ENCODE data around the gene CLRN2. TPM values are rescaled to one million over a fixed set of nuclear protein-coding genes. Genes with fewer than 3 reads are reported as not detected.
"Not testable (repeated sequence)": the region's sequence is repeated elsewhere in the genome, so short reads cannot be mapped to it uniquely, and the experiment has no call there.

CLRN2 gene
- total RNA-seq, 1 experiment from 2014 or later, result not detected

DNA sequence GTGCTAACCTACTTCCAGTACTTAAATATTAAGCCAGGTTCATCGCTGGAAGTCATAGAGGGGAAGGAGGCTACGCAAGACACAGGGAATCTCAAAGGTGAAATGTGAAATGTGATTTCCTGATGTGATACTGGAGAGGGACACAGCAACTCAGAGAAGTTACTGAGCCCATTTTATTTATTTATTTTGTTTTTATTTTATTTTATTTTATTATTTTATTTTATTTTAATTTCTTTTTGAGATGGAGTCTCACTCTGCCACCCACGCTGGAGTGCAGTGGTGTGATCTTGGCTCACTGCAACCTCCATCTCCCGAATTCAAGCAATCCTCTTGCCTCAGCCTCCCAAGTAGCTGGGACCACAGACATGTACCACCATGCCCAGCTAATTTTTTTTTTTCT, 19.7 kb downstream of the CLRN2 start:
- TF ChIP-seq ZNF138 (CRISPR knock-in tag; conservative IDR thresholded peaks at IDR 0.05), result no peak
- TF ChIP-seq HMGA2 (CRISPR knock-in tag; IDR thresholded peaks at IDR 0.05), result peak; percentile 95
- Mint-ChIP-seq H3K27me3 (ENCODE audit: low read depth) (no peaks in the 10 kb centered on the region), H3K4me1 (no peaks in the 10 kb centered on the region), H3K27ac (no peak overlapping the region), H3K9me3 (peaks cover 11% of the 10 kb centered on the region), H3K36me3 (no peaks in the 10 kb centered on the region), H3K4me3 (no peak overlapping the region)
- POLR2A ChIA-PET, result no interaction called here
- DNase-seq (ENCODE audit: low spot score), result no peak
- CTCF ChIA-PET, result no interaction called here
- ATAC-seq, result no peak

DNA sequence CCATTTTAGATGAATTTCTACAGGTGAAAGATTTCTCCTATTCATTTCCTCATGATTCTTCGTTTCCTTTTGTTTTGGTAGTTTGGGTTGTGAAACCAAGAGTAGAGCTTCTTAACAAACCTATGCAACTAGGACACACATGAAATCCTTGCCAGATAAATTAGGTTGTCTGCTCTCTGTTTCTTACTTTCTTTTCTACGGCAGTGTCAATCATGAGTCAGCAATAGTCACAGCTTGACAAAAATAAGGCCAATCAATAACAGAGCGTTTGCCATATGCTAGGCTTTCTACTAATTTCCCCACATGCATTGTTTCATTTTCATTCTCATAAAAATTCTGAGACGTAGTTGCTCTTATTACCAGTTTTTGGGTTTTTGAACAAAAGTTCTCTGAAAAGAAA, 20.3 kb downstream of the CLRN2 start:
- TF ChIP-seq, protein P1, sequence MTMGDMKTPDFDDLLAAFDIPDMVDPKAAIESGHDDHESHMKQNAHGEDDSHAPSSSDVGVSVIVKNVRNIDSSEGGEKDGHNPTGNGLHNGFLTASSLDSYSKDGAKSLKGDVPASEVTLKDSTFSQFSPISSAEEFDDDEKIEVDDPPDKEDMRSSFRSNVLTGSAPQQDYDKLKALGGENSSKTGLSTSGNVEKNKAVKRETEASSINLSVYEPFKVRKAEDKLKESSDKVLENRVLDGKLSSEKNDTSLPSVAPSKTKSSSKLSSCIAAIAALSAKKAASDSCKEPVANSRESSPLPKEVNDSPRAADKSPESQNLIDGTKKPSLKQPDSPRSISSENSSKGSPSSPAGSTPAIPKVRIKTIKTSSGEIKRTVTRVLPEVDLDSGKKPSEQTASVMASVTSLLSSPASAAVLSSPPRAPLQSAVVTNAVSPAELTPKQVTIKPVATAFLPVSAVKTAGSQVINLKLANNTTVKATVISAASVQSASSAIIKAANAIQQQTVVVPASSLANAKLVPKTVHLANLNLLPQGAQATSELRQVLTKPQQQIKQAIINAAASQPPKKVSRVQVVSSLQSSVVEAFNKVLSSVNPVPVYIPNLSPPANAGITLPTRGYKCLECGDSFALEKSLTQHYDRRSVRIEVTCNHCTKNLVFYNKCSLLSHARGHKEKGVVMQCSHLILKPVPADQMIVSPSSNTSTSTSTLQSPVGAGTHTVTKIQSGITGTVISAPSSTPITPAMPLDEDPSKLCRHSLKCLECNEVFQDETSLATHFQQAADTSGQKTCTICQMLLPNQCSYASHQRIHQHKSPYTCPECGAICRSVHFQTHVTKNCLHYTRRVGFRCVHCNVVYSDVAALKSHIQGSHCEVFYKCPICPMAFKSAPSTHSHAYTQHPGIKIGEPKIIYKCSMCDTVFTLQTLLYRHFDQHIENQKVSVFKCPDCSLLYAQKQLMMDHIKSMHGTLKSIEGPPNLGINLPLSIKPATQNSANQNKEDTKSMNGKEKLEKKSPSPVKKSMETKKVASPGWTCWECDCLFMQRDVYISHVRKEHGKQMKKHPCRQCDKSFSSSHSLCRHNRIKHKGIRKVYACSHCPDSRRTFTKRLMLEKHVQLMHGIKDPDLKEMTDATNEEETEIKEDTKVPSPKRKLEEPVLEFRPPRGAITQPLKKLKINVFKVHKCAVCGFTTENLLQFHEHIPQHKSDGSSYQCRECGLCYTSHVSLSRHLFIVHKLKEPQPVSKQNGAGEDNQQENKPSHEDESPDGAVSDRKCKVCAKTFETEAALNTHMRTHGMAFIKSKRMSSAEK (CRISPR knock-in tag; IDR thresholded peaks at IDR 0.05; ENCODE audit: borderline replicate concordance), result no peak
- TF ChIP-seq RORB (CRISPR knock-in tag; IDR thresholded peaks at IDR 0.05) (no peak), NR1H2 (CRISPR knock-in tag; IDR thresholded peaks at IDR 0.05) (no peak)
- POLR2A ChIA-PET, result no interaction called here
- DNase-seq (ENCODE audit: low spot score) (no peak), ATAC-seq (no peak)
- Mint-ChIP-seq H3K4me3 (no peak overlapping the region), H3K9me3 (peaks cover 11% of the 10 kb centered on the region), H3K4me1 (no peaks in the 10 kb centered on the region), H3K36me3 (no peaks in the 10 kb centered on the region), H3K27me3 (ENCODE audit: low read depth) (no peaks in the 10 kb centered on the region), H3K27ac (no peak overlapping the region)
- CTCF ChIA-PET, result interaction anchor here (0.9 kb wide), 1 partner anchor 25 kb away, joined by 3 read pairs; no protein-coding TSS in a partner anchor

DNA sequence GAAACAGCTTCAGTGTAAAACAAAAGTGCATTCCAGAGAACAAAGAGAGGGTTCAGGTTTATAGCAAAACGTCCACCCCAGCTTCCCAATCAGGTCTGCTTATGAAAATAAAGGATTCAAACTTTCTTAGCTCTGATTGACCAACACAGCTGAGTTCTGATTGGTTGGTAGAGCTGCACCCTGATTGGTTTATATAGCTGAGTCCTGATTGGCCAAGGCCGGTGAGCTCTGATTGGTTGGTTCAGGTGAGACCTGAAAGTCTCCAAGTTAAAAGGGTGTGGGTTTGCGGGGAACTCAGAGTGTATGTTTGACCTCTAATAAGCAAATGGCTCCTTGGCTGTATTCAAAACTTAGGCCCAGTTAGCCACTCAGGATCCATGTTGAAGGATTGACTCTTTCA, 20.9 kb downstream of the CLRN2 start:
- H3K4me1 Mint-ChIP-seq, result no peaks in the 10 kb centered on the region
- H3K36me3 Mint-ChIP-seq, result no peaks in the 10 kb centered on the region
- ATAC-seq, result no peak; the same call in 1 of the 2 replicates
- POLR2A ChIA-PET, result no interaction called here
- no peak overlapping the region for H3K4me3 Mint-ChIP-seq
- H3K27me3 Mint-ChIP-seq (ENCODE audit: low read depth), result no peaks in the 10 kb centered on the region
- CTCF ChIA-PET, result interaction anchor here (0.9 kb wide), 1 partner anchor 25 kb away, joined by 3 read pairs; no protein-coding TSS in a partner anchor
- H3K27ac Mint-ChIP-seq, result no peak overlapping the region
- peaks cover 11% of the 10 kb centered on the region for H3K9me3 Mint-ChIP-seq
- no peak for DNase-seq (ENCODE audit: low spot score)
- peak; percentile 78 for TF ChIP-seq NFYB (CRISPR knock-in tag; conservative IDR thresholded peaks at IDR 0.05; ENCODE audit: low read depth)
- TF ChIP-seq, protein P2, sequence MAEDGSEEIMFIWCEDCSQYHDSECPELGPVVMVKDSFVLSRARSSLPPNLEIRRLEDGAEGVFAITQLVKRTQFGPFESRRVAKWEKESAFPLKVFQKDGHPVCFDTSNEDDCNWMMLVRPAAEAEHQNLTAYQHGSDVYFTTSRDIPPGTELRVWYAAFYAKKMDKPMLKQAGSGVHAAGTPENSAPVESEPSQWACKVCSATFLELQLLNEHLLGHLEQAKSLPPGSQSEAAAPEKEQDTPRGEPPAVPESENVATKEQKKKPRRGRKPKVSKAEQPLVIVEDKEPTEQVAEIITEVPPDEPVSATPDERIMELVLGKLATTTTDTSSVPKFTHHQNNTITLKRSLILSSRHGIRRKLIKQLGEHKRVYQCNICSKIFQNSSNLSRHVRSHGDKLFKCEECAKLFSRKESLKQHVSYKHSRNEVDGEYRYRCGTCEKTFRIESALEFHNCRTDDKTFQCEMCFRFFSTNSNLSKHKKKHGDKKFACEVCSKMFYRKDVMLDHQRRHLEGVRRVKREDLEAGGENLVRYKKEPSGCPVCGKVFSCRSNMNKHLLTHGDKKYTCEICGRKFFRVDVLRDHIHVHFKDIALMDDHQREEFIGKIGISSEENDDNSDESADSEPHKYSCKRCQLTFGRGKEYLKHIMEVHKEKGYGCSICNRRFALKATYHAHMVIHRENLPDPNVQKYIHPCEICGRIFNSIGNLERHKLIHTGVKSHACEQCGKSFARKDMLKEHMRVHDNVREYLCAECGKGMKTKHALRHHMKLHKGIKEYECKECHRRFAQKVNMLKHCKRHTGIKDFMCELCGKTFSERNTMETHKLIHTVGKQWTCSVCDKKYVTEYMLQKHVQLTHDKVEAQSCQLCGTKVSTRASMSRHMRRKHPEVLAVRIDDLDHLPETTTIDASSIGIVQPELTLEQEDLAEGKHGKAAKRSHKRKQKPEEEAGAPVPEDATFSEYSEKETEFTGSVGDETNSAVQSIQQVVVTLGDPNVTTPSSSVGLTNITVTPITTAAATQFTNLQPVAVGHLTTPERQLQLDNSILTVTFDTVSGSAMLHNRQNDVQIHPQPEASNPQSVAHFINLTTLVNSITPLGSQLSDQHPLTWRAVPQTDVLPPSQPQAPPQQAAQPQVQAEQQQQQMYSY (CRISPR knock-in tag; IDR thresholded peaks at IDR 0.05), result no peak

DNA sequence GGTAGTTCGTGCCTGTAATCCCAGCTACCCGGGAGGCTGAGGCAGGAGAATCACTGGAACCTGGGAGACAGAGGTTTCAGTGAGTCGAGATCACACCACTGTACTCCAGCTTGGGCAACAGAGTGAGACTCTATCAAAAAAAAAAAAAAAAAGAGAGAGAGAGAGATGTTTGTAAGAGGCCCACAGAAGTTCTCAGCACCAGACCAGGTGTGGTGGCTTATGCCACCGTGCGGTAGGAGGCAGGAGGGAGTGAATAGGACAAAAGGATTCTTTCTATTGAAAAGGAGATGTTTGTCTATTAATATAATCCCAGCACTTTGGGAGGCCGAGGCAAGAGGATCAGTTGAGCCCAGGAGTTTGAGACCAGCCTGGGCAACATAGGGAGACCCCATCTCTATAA, 22.1 kb downstream of the CLRN2 start:
- H3K9me3 Mint-ChIP-seq, result peaks cover 11% of the 10 kb centered on the region
- H3K27me3 Mint-ChIP-seq (ENCODE audit: low read depth); POLR2A ChIA-PET; DNase-seq (ENCODE audit: low spot score); H3K36me3 Mint-ChIP-seq; CTCF ChIA-PET; H3K4me1 Mint-ChIP-seq; ATAC-seq; H3K27ac Mint-ChIP-seq; H3K4me3 Mint-ChIP-seq: not testable (repeated sequence)

DNA sequence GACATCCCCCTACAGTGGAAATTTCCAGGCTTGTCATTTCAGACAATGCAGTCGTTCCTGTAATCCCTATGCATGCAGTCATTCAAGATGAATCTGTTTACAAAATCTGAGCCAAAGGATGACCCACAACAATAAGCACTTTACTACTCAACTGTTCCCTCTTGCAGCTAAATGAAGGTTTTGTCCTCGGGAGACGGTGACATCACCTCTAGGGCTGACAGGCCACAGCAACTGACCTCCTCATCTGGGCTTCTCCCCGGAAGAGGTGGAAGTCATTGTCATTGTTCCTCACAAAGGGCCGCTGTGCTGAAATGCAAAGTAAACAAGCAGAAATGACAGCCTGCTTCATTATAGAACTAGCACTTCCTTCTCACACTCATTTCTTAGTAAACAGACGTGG, 29.2 kb downstream of the CLRN2 start:
- H3K27ac Mint-ChIP-seq, result no peak overlapping the region

More for the DNA sequence above, 29.2 kb downstream of the CLRN2 start:
- Mint-ChIP-seq H3K9me3 (no peaks in the 10 kb centered on the region), H3K4me1 (peaks cover 8% of the 10 kb centered on the region), H3K4me3 (no peak overlapping the region), H3K36me3 (no peaks in the 10 kb centered on the region), H3K27me3 (ENCODE audit: low read depth) (peaks cover 3% of the 10 kb centered on the region; the same call in 1 of the 2 replicates)
- POLR2A ChIA-PET, result interaction anchor here (1.0 kb wide), 1 partner anchor 32 kb away, joined by 3 read pairs; no protein-coding TSS in a partner anchor
- ATAC-seq (no peak), DNase-seq (ENCODE audit: low spot score) (no peak)
- TF ChIP-seq, protein P3, sequence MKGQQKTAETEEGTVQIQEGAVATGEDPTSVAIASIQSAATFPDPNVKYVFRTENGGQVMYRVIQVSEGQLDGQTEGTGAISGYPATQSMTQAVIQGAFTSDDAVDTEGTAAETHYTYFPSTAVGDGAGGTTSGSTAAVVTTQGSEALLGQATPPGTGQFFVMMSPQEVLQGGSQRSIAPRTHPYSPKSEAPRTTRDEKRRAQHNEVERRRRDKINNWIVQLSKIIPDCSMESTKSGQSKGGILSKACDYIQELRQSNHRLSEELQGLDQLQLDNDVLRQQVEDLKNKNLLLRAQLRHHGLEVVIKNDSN (CRISPR knock-in tag; IDR thresholded peaks at IDR 0.05), result no peak
- TF ChIP-seq GABPB1 (CRISPR knock-in tag; IDR thresholded peaks at IDR 0.05), result peak; percentile 76
- CTCF ChIA-PET, result no interaction called here
